Measurements from ENCODE around the gene NRCAM.

DNA sequence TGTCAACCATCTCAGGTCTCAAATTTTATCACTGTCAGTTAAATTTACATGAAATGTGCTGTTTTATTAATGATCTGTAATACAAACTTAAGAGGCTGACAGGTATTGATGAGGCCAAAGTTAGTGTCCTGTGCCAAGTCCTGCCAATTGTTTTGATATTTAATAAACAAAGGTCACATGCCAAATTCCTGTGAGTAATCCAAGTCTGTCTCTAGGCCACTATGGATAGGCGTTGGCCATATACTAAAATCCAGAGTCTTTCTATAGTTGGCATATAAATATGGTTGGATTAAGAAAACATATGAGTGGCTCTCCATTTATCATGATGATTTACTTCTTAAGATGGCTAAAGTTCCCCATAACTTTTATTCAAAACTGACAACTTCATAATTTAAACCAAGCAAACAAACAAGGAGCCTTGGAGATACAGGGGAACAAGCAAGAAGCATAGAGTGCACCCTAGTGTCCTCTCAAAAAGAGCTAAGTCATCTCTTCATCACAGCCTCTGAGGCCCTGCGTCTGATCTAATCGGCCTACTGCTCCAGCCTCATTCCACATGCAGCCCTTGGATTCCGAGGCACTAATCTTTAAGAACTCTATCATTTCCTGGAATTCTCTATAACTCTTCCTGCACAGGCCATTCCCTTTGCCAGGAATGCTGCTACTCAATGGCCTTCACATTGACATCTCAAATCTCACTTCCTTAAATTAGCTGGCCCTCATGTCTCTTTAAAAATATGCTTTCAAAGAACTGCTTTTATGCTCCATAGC lies 32.7 kb upstream of the NRCAM start:
- TF ChIP-seq TAF1 (IDR thresholded peaks at IDR 0.05; ENCODE audit: low read depth, low read length) (no peak), POLR2A (IDR thresholded peaks at IDR 0.05; ENCODE audit: low read depth, low read length) (no peak)

Data from GM12891 (cell line).